Left lung (tissue), 10 donors: ENCODE results near the gene ACO1. TPM values are rescaled to one million over a fixed set of nuclear protein-coding genes. Genes with fewer than 3 reads are reported as not detected.

Source experiments
- ATAC-seq: fragments of 200-7000 bp; cut with Tn5 transposase; one replicate; pipeline ENCODE4 v1.9.1; 2020; ENCODE audit warnings: moderate library complexity
- DNase-seq, 4 donors: peaks; one replicate each; pipeline ENCODE4 v3.0.0-alpha.2; 2013 to 2020
- H3K27ac ChIP-seq, 2 donors: fragments of 200-600 bp; sonication (generic) in 1 of 2; one replicate each; pipeline versions ENCODE4 v1.5.0 to v1.8.0; 2020 to 2021
- H3K27me3 ChIP-seq, 2 donors: fragments of 200-600 bp; sonication (generic) in 1 of 2; one replicate each; pipeline versions ENCODE4 v1.5.0 to v1.8.0; 2020 to 2021
- H3K36me3 ChIP-seq, 2 donors: fragments of 200-600 bp; sonication (generic) in 1 of 2; one replicate each; pipeline versions ENCODE4 v1.5.0 to v1.8.0; 2020 to 2021
- H3K4me1 ChIP-seq, 2 donors: fragments of 200-600 bp; one replicate each; pipeline ENCODE4 v1.8.0; 2021
- H3K4me3 ChIP-seq, 2 donors: fragments of 200-600 bp; sonication (generic) in 1 of 2; one replicate each; pipeline versions ENCODE4 v1.5.0 to v1.8.0; 2020 to 2021; ENCODE audit warnings: mild to moderate bottlenecking in 1 of 2
- H3K9me3 ChIP-seq, 2 donors: fragments of 200-600 bp; sonication (generic) in 1 of 2; one replicate each; pipeline versions ENCODE4 v1.5.0 to v1.8.0; 2020 to 2021
- intact Hi-C, 2 donors: fragments of 100-400 bp; cut with DNase I; formaldehyde crosslinking; loops; one replicate each; pipeline versions ENCODE4 v1.11.2 to v1.14.2; 2022
- polyA plus RNA-seq, 6 donors: library from polyadenylated mRNA; unstranded; fragments of 120-200 nt; gene quantifications; one replicate each; pipeline ENCODE4 v1.2.1, GENCODE V29; 2013; ENCODE audit not compliant: insufficient read length in 6 of 6
- total RNA-seq, 2 donors: library from RNA; stranded (reverse); fragmentation: NEBNext Ultra II Directional; extraction: Animal tissue kit (Norgen Biotek cat#: 25700); gene quantifications; one replicate each; pipeline ENCODE4 v1.2.1, GENCODE V29; 2021
- TF ChIP-seq, protein P1 (sequence below), 2 donors: fragments of 200-600 bp; sonication (generic) in 1 of 2; IDR thresholded peaks; one replicate each; pipeline versions ENCODE4 v1.5.0 to v1.8.0; 2021; ENCODE audit warnings: antibody characterized with exemption in 2 of 2
- donor health status: DM: no; HTN: yes; CAD: no.
- donor health status: DM: no; HTN: no; CAD: no.

ACO1 gene
- total and polyA plus RNA-seq, 8 donors = 28.6 to 45.1 (median 32.2) TPM

DNA sequence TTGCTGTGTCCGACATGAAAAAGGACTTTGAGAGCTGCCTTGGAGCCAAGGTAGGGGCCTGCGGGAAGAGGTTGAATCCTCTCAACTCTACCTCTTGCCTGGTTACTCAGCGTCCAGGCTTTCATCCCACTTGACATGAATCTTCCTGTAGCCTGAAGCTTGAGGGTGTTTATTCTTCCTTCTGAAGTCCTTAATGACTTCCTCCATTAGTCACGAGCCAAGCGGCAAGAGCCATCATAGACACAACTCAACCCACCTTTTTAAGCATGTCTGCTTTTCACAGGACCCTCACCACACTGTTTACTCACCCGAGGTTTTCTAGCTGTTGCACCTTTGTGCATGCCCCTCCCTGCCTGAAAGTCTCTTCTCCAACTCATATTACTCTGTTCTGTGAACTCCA lies 40.2 kb downstream of the ACO1 start:
- intact Hi-C loops = no loop called here
- H3K9me3 ChIP-seq = no peaks in the 10 kb centered on the region
- H3K36me3 ChIP-seq = peaks cover 0 to 60% of the 10 kb centered on the region in 2 donors
- no peaks in the 10 kb centered on the region for H3K27me3 ChIP-seq
- peak in 1 of 4 donors; percentile 38 for DNase-seq
- peak; percentile 71 for ATAC-seq
- TF ChIP-seq, protein P1, sequence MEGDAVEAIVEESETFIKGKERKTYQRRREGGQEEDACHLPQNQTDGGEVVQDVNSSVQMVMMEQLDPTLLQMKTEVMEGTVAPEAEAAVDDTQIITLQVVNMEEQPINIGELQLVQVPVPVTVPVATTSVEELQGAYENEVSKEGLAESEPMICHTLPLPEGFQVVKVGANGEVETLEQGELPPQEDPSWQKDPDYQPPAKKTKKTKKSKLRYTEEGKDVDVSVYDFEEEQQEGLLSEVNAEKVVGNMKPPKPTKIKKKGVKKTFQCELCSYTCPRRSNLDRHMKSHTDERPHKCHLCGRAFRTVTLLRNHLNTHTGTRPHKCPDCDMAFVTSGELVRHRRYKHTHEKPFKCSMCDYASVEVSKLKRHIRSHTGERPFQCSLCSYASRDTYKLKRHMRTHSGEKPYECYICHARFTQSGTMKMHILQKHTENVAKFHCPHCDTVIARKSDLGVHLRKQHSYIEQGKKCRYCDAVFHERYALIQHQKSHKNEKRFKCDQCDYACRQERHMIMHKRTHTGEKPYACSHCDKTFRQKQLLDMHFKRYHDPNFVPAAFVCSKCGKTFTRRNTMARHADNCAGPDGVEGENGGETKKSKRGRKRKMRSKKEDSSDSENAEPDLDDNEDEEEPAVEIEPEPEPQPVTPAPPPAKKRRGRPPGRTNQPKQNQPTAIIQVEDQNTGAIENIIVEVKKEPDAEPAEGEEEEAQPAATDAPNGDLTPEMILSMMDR (IDR thresholded peaks at IDR 0.05) = no peak
- no peak overlapping the region for H3K4me3 ChIP-seq
- no peaks in the 10 kb centered on the region for H3K4me1 ChIP-seq
- H3K27ac ChIP-seq = peak overlapping the region in 1 of 2 donors; percentile 6

DNA sequence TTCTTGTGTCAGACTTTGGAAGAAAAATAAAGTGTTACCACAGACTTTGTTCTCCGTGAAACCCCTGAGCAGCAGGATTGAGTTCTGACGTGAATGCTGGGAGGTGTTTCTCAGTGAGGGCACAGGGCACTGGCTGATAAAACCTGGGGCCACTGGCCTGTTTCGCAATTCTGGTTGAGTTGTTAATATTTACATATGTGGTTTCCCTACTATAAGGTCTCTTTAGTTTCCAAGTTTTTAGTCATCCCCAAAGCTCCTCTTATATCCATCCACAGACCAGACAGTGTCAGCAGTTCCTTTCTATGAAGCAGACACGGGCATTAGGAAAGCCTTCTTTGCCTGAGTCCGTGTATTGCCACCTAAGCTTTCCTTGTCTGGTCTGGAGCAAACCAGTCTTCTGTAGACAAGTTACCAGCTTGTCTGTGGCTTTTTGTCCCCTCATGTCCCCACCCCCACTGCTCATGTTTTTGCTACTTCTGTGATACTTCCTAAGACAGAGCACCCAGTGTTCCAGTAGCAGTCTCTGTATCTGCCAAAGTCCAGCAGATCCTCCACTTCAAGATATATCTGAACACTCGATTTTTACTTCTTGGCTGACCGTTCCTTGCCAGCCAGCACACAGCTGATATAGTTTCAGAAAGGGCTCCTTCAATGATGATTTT lies 42.0 kb downstream of the ACO1 start:
- Histone ChIP-seq H3K4me1 (no peaks in the 10 kb centered on the region), H3K36me3 (peaks cover 0 to 64% of the 10 kb centered on the region in 2 donors), H3K27ac (peak overlapping the region; percentile 0 to 2), H3K27me3 (no peaks in the 10 kb centered on the region), H3K9me3 (no peaks in the 10 kb centered on the region), H3K4me3 (no peak overlapping the region)
- TF ChIP-seq, protein P1 (IDR thresholded peaks at IDR 0.05) = no peak
- DNase-seq (peak in 1 of 4 donors; percentile 55), ATAC-seq (peak; percentile 74)
- intact Hi-C loops = no loop called here

DNA sequence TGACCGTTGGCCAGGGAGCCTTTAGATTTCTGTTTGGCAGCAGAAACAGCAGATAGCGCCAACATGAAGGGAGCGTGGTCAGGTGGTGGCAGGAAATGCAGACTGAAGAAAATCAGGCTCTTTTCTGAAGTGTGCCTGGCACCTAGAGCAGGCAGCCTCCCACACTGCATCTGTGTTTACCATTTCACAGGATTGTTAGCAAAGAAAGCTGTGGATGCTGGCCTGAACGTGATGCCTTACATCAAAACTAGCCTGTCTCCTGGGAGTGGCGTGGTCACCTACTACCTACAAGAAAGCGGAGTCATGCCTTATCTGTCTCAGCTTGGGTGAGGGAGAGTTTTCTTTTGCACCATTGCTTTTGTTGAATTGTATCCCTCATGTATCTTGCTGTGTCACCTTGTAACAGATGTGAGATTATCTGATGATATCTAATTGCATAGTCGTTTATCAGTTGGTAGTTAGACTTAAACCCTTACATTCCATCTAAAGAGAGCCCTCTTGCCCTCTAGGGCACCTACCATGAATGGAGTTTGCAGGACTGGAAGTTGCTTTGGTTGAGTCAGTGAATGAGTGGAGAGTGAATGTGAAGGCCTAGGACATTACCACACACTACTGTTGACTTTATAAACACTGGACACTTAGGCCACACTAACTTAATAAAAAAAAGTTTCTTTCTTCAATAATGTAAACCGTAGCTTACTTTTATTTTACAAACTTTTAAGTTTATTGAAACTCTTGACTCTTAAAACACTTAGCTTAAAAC lies 42.8 kb downstream of the ACO1 start:
- intact Hi-C loops = no loop called here
- H3K4me3 ChIP-seq = no peak overlapping the region
- peak; percentile 65 for ATAC-seq

DNA sequence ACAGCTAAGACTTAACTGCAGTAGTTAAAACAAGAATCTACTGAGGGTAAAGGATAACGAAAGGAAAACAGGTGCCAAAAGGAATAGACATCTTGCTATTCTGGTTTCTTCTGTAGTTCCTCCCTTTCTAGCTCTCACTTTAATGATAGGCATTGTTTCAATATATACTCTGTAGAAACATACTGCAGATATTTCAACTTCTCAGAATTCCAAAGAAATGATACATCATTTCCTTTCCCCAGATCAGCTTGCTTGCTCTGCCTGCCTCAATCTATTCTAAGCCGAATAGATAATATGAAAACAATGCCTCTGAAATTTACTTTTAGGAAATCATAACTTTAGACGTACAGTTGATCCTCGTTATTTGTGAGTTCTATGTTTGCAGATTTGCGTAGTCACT lies 46.3 kb downstream of the ACO1 start:
- Histone ChIP-seq H3K4me1 (no peaks in the 10 kb centered on the region), H3K9me3 (no peaks in the 10 kb centered on the region), H3K36me3 (peaks cover 0 to 72% of the 10 kb centered on the region in 2 donors), H3K27ac (no peak overlapping the region), H3K27me3 (no peaks in the 10 kb centered on the region), H3K4me3 (no peak overlapping the region)
- DNase-seq = no peak
- intact Hi-C loops = loop anchor here in 1 of 2 donors (10.0 kb wide), 1 partner anchor 144 kb away; the partner anchor contains the start of gene NDUFB6
- ATAC-seq = no peak
- TF ChIP-seq, protein P1 (IDR thresholded peaks at IDR 0.05) = no peak

More for the DNA sequence above, 42.8 kb downstream of the ACO1 start:
- H3K36me3 ChIP-seq = peaks cover 0 to 64% of the 10 kb centered on the region in 2 donors
- no peaks in the 10 kb centered on the region for H3K27me3 ChIP-seq
- no peak for DNase-seq
- no peaks in the 10 kb centered on the region for H3K4me1 ChIP-seq
- no peaks in the 10 kb centered on the region for H3K9me3 ChIP-seq
- TF ChIP-seq, protein P1 (IDR thresholded peaks at IDR 0.05) = no peak
- H3K27ac ChIP-seq = peak overlapping the region in 1 of 2 donors; percentile 0

DNA sequence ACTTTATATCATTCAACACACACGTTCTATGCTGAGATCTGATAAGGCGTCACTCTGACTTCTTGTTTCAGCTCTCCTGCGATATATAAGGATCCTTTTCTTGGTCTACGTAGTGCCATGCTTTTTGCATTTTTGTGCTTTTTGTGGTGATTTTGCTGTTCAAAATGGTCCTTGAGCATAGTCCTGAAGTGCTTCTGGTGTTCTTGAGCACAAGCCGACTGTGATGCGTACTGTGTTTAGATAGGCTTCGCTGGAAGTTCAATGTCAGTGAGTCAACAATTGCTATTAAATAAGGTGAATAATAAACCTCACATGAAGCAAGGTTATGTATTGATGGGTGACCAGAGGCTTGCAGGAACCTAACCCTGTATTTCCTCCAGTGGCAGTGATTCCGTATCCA lies 46.8 kb downstream of the ACO1 start:
- TF ChIP-seq, protein P1 (IDR thresholded peaks at IDR 0.05) = no peak
- H3K27ac ChIP-seq = no peak overlapping the region
- no peak for ATAC-seq
- no peak for DNase-seq
- peaks cover 0 to 72% of the 10 kb centered on the region in 2 donors for H3K36me3 ChIP-seq
- no peaks in the 10 kb centered on the region for H3K9me3 ChIP-seq
- H3K27me3 ChIP-seq = no peaks in the 10 kb centered on the region
- intact Hi-C loops = loop anchor here in 1 of 2 donors (10.0 kb wide), 1 partner anchor 144 kb away; the partner anchor contains the start of gene NDUFB6
- H3K4me1 ChIP-seq = no peaks in the 10 kb centered on the region
- no peak overlapping the region for H3K4me3 ChIP-seq
